Activated CD4-positive, CD25-positive, alpha-beta regulatory T cell treated with anti-CD3 and anti-CD28 coated beads, Interleukin-2, amount 50 U/mL, for 72 hours (primary cell): ENCODE measurements around the gene SMIM1.
"Not testable (repeated sequence)": the region's sequence is repeated elsewhere in the genome, so short reads cannot be mapped to it uniquely, and the experiment has no call there.

Experiments used
- DNase-seq: peaks from one replicate; pipeline ENCODE4 v3.0.0; 2021

SMIM1 gene

GRCh38 chr1:3738943-3739342 is 33.6 kb upstream of the SMIM1 start:
- DNase-seq, result no peak

DNA sequence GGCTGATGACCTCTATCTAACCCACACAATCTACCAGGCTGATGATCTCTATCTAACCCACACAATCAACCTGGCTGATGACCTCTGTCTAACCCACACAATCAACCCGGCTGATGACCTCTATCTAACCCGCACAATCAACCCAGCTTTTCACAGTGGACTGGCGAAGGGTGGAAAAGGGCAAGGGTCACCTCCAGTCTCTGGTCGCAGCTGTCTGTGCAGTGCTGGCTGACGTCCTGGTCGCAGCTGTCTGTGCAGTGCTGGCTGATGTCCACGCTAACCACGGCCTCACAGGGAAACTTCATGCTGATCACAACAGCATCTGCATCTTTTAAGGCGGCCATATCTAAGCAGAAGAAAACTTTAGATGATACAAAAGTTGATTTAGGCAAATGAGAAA is 32.5 kb upstream of the SMIM1 start:
- no peak for DNase-seq

DNA sequence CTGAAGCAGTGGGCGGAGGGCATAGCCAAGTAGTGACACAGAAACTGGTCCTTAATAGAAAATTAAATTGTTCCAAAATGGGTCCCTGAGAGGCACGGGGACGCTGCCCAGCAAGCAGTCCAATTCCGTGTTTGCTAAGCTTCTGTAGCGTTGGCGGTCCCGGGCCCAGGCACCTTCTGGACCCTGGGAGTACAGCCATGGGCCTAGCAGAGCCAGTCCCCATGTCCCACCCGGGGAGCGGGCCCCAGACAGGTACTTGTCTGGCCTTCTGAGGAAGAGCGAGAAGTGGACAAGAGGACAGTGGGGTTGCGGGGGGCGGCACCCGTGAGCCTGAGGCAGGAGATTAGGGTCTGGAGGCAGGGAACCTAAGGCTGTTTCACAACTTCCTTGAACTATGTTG is 31.8 kb upstream of the SMIM1 start:
- no peak for DNase-seq

DNA sequence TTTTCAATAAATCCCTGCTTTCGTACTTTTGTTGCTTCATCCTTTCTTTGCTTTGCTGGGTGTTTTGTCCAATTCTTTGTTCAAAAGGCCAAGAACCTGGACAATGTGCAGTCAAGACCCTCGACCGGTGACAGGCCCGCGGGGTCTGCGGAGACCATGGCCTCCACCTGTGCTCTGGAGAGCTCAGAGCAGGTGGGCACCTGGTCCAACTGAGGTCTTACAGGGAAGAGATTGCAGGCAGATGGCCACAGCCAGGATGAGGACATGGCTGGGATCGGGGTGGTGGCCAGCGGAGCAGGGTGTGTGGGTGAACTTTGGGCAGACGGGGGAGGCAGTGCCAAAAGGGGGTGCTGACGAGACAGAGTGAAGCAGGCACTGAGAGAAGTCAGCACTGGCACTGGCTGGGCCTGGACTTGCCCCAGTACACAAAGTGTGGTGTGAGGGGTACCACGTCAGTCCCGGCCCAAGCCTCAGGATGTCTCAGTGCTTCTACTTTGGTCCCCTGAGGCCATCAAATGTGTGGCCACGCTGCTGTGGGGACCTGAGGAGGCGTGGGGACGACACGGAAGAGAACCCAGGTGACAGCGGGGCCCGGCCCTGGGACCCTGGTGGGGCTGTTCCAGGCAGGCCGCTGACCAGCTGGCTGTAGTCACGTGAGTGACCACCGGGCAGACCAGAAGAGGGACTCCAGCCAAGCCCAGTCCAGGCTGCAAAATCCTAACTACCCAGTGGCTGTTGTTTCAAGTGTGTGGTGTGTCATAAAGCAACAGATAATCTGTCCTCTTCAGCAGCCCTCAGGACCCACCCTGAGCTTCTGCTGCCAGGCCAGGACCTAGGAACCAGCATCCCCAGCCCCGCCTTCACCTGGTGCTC is 30.7 kb upstream of the SMIM1 start:
- DNase-seq, result no peak

DNA sequence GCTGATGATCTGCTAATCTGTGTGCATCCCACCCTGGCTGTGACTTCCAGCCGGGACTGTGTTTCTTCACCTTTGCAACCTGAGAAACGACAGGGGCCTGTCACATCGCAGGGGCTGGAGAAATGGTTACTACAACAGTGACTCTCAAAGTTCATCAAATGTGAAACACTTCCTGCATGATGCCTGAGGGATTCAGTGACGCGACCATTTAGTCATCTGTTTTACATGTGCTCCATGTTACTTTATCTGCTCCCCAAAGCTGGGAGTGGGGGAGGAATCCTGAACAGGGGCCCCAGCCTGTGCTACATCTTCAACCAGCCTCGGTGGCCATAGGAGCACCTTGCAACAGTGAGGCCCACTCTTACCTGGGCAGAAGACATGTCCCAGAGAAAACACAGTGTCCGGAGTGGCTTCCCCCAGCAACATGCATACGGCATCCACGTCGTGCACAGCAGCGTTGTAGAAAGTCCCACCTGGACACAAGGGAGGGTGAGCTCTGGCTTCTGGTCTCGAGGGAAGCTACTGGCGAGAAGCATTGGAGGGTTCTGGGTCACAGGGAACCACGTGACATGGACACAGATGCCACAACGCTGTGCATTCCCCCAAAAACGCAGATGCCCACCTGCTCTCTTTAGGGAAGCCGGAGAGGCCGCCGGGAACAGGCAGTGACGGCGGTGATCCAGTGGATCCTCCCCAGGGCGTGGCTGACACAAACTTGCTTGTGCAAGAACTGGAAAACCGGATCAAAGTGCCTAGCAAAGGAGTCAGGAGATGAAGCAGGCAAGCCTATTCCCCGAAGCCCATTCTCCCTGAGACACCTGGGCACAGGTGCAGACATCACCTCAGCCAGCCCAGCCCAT is 29.9 kb upstream of the SMIM1 start:
- DNase-seq, result no peak

DNA sequence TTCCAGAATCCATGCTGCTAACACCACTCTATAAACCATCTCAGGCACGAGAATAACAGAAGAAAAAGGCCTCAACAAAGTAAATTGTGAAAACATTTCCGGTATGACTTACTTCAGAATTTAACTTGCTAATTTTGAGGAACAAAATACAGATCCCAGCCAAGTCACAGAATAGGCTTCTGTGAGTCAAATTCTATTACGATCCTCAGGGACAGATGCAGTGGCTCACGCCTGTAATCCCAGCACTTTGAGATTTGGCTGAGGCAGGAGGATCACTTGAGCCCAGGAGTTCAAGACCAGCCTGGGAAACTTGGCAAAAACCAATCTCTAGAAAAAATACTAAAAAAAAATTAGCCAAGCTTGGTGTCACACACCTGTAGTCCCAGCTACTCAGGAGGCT is 29.1 kb upstream of the SMIM1 start:
- no peak for DNase-seq

DNA sequence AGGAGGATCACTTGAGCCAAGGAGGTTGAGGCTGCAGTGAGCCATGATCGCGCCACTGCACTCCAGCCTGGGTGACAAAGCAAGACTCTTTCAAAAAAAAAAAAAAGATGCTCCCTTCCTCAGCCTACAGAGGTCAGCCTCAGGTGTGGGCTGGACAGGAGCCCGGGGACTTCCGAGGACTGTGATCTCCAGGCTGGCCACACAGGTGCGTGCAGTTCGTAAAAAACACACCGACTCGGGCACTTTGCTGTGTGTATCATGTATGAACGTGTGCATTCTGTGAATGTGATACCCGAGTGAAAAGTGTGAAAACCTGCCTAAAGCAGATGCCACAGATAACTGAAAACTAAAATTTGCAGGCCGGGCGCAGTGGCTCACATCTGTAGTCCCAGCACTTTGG is 28.7 kb upstream of the SMIM1 start:
- no peak for DNase-seq

DNA sequence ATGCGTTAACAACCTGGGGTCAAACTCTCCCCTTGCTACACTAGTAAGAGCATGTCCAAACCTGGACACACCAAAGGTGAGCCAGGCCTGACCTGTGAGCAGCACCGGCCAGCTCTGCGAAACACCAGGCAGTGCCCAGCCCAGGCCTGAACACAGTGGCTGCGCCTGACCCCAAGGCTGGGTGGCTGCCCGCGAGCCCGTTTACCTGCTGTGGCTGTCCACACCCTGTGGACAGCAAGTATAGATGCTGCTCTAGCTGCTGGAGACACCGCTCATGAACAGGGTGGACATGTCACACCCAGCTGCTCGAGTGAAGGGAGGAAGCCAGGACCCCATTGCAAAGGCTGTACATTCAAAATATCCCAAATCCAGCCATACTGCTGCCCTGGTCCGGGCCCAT is 27.9 kb upstream of the SMIM1 start:
- DNase-seq, result no peak

DNA sequence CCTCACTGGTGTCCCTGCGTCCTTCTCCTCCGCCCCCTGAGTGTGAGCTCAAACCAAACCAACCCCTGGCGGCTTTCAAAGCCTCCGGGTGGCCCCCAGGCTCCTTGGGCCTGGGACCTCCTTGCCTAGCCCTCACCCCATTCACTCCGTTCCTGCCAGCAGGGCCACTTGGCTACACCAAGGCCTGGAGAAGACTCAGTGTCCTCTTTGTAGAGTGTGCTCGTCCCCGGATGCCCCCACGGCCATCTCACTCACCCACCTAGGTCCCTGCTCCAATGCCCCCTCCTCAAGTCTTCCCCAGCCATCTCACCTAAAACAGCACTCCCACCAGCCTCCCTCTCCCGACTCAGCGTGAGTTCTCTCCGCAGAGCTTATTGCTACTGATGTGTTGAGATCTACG is 27.5 kb upstream of the SMIM1 start:
- DNase-seq, result no peak

DNA sequence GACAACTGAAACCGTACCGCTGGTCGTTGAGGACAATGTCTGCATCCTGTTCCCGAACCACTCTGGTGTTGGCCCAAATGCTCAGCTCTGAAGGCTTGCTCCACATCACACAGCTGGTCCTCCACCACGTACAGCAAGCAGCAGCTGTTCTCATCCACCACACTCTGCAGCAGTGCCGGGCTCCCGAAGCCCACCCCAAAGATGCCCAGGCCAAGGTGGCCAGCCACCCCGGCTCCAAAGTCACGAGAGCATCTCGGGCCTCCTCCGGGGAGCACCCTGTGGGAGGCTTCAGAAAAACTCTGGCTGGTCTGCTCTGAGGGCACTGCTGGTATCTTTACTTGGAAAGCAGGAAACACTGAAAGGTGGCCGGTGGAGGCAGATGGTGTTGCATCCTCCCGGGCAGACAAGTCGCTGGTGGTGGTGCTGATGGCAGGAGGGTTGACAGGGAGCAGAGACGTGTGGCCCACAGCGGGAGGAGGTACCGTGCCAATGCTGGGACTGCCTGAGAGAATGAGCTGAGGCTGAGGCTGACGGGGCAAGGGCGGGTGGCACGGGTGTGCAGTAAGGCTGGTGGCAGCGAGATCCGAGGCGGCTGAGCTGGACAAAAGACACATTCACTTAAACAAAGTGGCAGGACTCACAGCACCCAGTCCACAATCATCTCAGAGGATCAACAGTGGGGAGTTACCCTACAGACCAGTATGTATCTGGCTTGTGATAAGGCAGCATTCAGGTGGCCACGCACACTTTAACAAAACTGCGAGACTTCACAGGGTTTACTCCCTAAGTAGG is 26.8 kb upstream of the SMIM1 start:
- no peak for DNase-seq

DNA sequence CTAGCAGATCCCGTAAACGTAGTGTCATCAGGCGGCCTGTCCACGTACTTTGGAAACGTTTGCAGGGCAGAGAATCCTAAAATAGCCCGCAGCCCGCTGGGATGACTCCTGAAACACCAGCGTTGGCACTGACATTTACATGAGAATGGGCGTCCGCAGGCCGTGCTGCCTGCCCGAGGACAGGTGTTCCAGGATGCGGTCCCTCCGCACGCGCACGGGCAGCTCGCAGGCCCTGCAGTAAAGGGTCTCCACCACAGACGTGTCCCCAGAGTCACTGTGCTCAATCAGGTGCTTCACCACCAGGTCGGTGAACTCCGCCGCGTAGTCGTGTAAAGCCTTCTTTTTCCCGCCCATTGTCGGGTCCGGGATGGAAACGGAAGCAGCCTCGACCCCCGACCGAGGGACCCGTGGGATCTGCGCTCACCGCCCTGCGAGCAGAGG is 26.1 kb upstream of the SMIM1 start:
- DNase-seq, result no peak

- DNase-seq, result peak; percentile 95
These were observed 25.6 kb upstream of the SMIM1 start for GRCh38 chr1:3746830-3747521.

DNA sequence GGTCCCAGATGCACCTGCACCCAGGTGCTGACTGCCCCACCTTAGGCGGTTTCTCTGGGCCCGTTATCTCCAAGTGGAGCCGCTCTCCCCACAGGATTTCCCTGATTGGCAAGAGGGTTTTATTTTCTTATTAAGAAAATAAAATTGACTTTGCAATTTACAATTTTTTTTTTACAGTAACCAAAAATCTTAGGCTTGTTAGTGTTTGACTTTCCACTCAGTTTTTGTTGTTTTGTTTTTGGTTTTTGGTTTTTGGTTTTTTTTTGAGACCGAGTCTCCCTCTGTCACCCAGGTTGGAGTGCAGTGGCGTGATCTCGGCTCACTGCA is 25.1 kb upstream of the SMIM1 start:
- no peak for DNase-seq

DNA sequence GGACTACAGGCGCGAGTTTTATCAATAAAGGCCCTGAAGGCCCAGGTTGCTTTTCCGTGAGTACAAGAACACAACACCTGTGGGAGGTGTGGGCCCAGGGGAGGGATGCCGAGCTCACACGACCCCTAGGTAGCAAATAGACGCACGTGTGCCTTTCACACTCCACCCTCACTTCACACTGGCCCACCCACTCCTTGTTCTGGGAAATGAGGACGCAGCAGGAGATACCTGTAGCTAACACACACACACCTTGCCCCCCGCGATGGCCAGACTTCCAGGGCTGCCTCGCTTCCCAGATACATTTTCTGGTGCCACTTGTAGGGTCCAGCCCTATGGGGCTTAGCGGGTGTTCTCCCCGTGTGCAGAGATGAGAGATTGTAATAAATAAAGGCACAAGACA is 24.6 kb upstream of the SMIM1 start:
- no peak for DNase-seq

- not testable (repeated sequence) for DNase-seq
These were observed 24.1 kb upstream of the SMIM1 start for GRCh38 chr1:3748316-3748900.

- DNase-seq, result no peak
These were observed 23.0 kb upstream of the SMIM1 start for GRCh38 chr1:3749512-3749911.

GRCh38 chr1:3750741-3751140 is 21.8 kb upstream of the SMIM1 start:
- DNase-seq, result no peak

- DNase-seq, result no peak
These were observed 20.1 kb upstream of the SMIM1 start, which contains the start of gene CCDC27 for GRCh38 chr1:3752400-3752945. CCDC27 (plus strand) TSS chr1:3752450; CDS start chr1:3752482, 32 bp downstream.

DNA sequence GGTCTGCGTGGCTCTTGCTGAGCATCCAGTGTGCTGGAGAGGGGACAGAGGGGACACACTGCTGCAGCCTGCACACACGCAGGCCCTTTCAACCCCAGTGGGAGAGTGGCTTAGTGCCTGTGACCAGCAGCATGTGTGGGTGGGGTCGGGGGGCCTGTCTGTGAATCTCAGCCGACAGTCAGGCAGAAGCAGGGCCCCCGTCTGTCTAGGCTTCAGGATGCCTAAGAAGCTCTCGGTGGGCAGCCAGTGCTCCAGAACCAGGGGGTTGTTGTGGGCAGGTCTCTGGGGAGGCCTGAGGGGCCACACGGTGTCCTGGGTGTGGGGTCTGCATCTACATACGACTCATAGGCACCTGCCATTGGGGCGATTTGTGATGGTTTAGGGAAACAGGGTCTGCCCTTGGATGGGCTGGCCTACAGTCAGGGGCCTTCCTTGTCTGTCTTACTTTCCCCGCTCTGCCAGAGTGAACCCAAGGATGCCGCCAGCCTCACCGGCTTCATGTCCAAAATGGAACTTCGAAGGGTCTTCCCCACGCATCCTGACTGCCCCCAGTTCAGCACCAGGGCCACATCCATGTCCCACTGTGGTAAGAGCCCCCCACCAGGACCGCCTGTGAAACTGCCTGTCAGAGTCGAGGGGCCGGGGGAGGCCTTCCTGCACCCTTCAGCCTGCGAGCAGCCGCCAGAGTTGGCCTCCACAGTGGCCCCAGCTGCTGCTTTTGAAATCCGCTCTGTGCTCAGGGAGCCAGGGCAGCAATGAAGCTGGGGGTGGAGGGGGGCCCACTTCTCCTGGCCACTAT is 18.7 kb upstream of the SMIM1 start:
- no peak for DNase-seq

GRCh38 chr1:3756394-3756793 is 16.2 kb upstream of the SMIM1 start:
- DNase-seq, result no peak

DNA sequence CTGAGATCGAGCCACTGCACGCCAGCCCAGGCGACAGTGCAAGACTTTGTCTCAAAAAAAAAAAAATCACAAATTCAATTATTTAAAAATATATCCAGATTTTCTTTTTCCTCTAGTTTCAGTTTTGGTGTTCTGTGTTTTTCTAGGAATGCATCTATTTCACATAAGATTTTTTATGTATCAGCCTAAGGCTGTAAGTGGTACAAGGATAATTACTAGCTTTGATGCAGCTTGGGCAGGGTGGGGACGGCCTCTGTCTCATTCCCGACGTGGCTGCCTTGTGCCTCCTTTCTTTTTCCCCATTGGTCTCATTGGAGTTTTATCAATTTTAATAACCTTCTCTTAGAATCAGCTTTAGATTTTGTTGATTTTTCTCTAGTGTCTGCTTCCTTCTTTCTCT is 13.4 kb upstream of the SMIM1 start:
- DNase-seq, result no peak
